Measurements from ENCODE around the gene TYW5. TPM values are rescaled to one million over a fixed set of nuclear protein-coding genes. Genes with fewer than 3 reads are reported as not detected.
A peak's percentile ranks its signal among the peaks of the same experiment; 100 is the strongest.

The TYW5 gene, protein sequence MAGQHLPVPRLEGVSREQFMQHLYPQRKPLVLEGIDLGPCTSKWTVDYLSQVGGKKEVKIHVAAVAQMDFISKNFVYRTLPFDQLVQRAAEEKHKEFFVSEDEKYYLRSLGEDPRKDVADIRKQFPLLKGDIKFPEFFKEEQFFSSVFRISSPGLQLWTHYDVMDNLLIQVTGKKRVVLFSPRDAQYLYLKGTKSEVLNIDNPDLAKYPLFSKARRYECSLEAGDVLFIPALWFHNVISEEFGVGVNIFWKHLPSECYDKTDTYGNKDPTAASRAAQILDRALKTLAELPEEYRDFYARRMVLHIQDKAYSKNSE
- total RNA-seq (1 to 10 TPM; 2.0 to 4.9 (median 2.5) TPM), polyA plus RNA-seq (1 to 10 TPM; 2.2 to 3.0 TPM)

DNA sequence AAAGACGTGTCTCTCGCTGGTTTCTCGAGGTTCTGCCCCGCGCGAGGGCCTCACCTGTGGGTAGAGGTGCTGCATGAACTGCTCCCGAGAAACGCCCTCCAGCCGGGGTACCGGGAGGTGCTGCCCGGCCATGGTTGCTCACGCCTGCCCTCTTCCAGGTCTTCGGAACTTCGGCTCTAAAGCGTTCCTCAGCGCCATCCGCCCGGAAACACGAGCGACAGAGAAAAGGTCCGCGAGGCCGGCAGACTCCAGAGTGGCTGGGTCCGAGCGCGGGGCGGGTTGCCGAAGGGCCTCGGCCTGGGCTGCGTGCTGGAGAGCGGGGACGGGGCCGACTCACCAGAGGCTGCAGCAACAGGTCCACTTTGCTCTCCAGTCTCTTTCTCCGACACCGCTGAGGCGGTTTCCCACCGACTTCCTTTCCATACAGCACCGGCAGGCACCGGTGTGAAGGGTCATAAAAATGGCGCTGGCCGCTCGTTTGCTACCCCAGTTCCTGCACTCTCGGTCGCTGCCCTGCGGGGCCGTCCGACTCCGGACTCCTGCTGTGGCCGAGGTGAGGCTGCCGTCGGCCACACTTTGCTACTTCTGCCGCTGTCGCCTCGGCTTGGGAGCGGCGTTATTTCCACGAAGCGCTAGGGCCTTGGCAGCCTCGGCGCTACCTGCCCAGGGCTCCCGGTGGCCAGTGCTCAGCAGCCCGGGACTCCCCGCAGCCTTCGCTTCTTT is at the start of gene TYW5, which contains the start of gene MAIP1:
TYW5 (minus strand) TSS at position 153 of the 723 bp plus-strand sequence; CDS start at position 132, 21 bp downstream.
MAIP1 (plus strand) TSS at position 244 of the 723 bp plus-strand sequence; CDS start at position 461, 217 bp downstream.
- H3K36me3 ChIP-seq = peaks cover 0 to 6% (median 0%) of the 10 kb centered on the region in 3 donors
- H3K9me3 ChIP-seq = no peaks in the 10 kb centered on the region
- H3K4me3 ChIP-seq = peak within 1 kb of the TSS; percentile 57 to 96 (median 90)
- H3K27ac ChIP-seq = peak within 1 kb of the TSS; percentile 69 to 95 (median 76)
- DNase-seq (peak; percentile 74 to 91 (median 84)), FAIRE-seq (no peak), ATAC-seq (peak; percentile 94 to 98 (median 96))
- H3K27me3 ChIP-seq = no peaks in the 10 kb centered on the region
- intact Hi-C loops (cut with DNase I) = no loop called here
- H3K4me1 ChIP-seq = peaks cover 15 to 26% (median 18%) of the 10 kb centered on the region in 3 donors
- WGBS, 2 donors = 0% methylated on average over 64 of the region's 64 CpGs
- TF ChIP-seq, protein P1, sequence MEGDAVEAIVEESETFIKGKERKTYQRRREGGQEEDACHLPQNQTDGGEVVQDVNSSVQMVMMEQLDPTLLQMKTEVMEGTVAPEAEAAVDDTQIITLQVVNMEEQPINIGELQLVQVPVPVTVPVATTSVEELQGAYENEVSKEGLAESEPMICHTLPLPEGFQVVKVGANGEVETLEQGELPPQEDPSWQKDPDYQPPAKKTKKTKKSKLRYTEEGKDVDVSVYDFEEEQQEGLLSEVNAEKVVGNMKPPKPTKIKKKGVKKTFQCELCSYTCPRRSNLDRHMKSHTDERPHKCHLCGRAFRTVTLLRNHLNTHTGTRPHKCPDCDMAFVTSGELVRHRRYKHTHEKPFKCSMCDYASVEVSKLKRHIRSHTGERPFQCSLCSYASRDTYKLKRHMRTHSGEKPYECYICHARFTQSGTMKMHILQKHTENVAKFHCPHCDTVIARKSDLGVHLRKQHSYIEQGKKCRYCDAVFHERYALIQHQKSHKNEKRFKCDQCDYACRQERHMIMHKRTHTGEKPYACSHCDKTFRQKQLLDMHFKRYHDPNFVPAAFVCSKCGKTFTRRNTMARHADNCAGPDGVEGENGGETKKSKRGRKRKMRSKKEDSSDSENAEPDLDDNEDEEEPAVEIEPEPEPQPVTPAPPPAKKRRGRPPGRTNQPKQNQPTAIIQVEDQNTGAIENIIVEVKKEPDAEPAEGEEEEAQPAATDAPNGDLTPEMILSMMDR (IDR thresholded peaks at IDR 0.05) = no peak

DNA sequence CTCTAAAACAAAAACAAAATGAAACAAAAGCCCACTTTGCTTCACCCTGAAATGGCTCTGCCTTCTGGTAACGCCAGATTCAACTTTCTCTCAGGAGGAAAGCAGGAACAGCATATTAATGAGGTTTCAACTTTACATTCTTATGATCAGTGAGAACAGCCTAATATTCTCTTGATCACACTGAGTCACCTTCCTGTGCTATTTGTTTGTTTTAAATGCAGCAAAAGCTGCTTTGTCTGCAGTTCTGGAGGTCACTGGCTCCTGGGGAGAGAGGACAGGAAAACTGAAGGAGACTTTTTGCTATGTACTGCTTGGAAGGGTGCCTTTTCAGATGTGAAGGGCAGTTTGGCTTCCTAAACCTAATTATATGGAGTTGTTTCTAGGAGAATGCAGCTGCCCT is 48.2 kb upstream of the TYW5 start:
- WGBS, 2 donors = 84 to 88% methylated on average over 1 of the region's 1 CpG
- intact Hi-C loops (cut with DNase I) = no loop called here
- FAIRE-seq = no peak

DNA sequence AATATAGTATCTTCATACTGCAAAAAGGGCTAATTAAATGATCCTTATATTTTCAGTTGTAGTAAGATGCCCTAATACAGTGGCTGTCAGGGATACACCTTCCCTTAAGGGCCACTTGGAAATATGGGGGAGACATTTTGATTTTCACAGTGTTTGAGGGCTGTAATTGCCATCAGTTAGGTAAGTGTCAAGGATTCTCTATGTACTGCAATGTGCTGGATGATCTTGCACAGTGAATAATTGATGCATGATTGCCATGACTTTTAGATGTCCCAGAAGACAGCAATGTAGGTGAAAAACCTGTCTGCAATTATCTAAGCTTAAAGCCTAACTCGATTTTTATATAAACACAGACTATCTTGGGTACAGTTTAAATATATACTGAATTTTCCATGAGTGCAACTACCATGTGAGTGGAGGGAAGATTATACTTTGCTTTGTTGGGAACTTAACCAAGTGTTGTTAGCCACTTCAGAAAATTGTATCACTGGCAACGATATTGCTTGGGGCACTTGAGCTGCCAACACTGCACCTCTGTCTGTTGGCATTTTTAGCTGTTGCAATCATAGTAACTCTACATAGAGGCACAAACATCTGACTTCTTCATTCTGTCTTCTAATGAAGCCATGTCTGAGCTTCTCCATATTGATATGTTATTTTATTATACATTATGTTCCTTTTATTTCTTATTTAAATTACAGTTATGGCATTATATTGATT is 45.3 kb upstream of the TYW5 start:
- no peak for DNase-seq
- Histone ChIP-seq H3K27ac (no peak overlapping the region), H3K4me1 (no peaks in the 10 kb centered on the region), H3K27me3 (no peaks in the 10 kb centered on the region), H3K36me3 (no peaks in the 10 kb centered on the region), H3K9me3 (no peaks in the 10 kb centered on the region), H3K4me3 (no peak overlapping the region)
- TF ChIP-seq, protein P1 (IDR thresholded peaks at IDR 0.05) = no peak
- intact Hi-C loops (cut with DNase I) = no loop called here
- 39 to 40% methylated on average over 2 of the region's 2 CpGs for WGBS, 2 donors
- FAIRE-seq = no peak
- no peak for ATAC-seq

More for the DNA sequence above, 48.2 kb upstream of the TYW5 start:
- Histone ChIP-seq H3K36me3 (no peaks in the 10 kb centered on the region), H3K27ac (no peak overlapping the region), H3K27me3 (no peaks in the 10 kb centered on the region), H3K9me3 (no peaks in the 10 kb centered on the region), H3K4me3 (no peak overlapping the region), H3K4me1 (no peaks in the 10 kb centered on the region)
- TF ChIP-seq, protein P1 (IDR thresholded peaks at IDR 0.05) = no peak
- ATAC-seq (no peak), DNase-seq (no peak)

DNA sequence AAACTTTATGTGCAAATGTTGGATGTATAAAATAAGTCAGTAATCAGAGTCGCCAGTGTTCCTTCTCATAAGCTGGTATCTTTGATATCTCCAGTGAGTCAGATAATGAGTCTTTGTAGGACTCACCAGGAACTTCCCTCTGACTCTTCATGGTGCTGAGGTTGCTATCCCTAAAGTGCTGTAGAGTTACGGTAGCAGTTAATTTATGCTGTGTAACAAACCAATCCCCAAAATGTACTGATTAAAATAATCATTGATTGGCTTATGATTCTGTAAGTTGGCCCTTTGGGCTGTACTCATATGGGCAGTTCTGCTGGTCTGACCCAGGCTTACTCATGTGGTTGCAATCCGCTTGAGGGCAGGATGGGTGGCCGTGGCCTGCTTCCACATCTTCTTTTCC is 43.9 kb upstream of the TYW5 start:
- 93 to 94% methylated on average over 4 of the region's 4 CpGs for WGBS, 2 donors
- no peak for ATAC-seq
- intact Hi-C loops (cut with DNase I) = loop anchor here in 1 of 3 donors (10.0 kb wide), 1 partner anchor 476 kb away; no protein-coding TSS in a partner anchor
- H3K4me1 ChIP-seq = no peaks in the 10 kb centered on the region
- TF ChIP-seq, protein P1 (IDR thresholded peaks at IDR 0.05) = no peak
- no peaks in the 10 kb centered on the region for H3K36me3 ChIP-seq
- no peak for FAIRE-seq
- no peaks in the 10 kb centered on the region for H3K27me3 ChIP-seq
- H3K27ac ChIP-seq = no peak overlapping the region
- no peak overlapping the region for H3K4me3 ChIP-seq
- no peak for DNase-seq
- no peaks in the 10 kb centered on the region for H3K9me3 ChIP-seq
